Kidney tubule cell (primary cell): ENCODE data around the gene FANCB.

Experiments used
- DNase-seq: peaks from one replicate; pipeline ENCODE4 v3.0.0-alpha.2; 2018; ENCODE audit warnings: low spot score

The FANCB gene

DNA sequence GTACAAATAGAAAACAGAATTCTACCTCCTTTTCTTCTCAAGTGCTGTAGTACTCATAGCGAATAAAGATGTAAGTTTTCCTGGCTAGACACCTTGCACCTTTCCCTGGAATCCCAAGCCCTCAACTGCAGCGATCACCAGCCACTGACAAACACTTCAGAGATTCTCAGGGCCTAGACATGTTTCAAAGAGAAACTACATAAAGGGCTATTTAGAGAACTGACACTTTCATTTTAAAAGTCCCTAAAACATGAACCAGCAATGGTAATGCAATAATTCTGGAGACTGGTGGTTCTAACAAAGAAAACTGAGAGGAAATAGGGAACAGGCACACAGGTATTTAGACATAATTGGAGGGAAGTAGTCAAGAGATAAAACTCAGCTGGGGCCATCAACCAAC lies 35.7 kb downstream of the FANCB start:
- DNase-seq = no peak

DNA sequence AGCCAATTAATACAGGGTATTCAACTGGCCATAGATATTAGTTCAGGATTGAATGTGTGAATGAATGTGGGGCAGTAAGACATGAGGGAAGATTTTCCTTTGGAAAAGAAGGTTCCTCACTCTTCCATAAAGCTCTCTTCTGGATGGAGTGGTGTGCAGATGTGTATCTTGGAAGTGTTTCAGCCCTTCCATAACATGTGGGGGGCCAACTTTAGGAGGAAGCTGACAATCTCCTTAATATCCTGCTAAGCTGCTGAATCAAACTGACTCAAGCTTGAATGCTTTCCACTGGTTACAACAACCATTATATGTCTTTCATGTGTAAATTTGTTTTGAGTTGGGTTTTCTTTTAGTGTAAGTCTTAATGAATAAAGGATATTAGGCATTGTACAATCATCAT lies 40.3 kb downstream of the FANCB start:
- DNase-seq = no peak

DNA sequence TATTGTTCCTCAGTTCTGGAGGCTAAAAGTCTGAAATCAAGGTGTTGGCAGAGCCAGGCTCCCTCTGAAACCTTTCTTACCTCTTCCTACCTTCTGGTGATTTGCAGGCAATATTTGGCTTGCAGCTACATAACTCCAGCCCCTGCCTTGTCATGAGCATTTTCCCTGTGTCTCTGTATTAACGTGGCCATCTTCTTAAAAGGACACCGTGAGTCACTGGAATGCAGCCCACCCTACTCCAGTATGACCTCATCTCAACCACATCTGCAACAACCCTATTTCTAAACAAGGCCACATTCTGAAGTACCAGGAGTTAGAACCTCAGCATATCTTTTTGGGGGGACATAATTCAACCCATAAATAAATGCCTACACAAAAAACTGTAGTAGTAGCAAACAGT lies 40.7 kb downstream of the FANCB start:
- DNase-seq = no peak

DNA sequence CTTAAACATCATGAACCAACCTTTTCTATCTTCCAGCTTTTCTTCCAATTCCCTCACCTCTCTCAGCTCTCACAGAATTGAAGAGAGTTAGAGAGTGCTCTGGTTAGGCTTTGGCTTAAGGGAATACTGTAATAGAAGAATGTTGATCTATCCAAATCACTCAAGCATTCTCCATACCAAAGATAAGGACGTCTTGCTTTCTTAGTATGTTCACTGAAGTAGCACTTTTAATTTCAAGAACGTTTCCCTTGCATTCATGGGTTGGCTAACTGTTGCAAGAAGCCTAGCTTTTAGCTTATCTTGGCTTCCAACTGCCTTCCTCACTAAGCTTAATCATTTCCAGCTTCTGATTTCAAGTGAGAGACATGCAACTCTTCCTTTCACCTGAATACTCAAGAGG lies 43.2 kb downstream of the FANCB start:
- no peak for DNase-seq

DNA sequence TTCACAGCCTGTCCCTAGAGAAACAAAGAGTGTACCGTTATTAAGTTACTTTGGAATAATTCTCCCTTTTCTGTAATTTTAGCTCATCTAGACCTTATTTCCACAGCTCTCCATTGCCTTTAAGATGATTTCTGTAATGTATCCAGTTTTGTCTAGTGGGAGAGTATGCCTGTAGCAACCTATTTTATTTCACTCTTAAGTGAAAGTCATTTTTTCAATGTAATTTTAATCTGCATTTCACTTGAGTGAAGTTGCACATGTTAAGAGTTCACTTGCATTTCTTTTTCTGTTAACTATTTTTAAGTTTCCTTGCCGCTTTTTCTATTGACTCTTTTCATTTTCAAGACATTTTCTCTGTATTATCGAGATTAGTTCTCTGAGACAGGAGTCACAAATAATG lies 46.5 kb downstream of the FANCB start:
- no peak for DNase-seq

DNA sequence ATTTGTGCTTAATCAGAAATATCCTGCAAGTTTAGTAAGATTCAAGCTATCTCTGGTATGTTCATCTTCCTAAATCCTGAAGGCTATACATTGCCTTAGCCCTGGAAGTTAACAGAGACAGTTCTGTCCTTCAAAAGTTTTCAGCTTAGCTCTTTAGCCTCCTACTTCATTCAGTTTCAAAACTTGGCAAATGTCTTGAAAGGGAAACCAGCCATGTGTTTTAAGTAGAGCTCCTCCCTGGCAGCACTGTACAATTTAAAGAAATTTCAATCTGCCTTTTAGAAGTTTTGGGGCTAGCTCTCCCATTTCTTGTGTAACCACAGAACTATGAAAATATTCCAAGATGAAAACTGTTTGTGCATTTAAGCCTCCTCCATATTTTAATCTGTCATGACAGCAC lies 47.0 kb downstream of the FANCB start:
- DNase-seq = no peak

DNA sequence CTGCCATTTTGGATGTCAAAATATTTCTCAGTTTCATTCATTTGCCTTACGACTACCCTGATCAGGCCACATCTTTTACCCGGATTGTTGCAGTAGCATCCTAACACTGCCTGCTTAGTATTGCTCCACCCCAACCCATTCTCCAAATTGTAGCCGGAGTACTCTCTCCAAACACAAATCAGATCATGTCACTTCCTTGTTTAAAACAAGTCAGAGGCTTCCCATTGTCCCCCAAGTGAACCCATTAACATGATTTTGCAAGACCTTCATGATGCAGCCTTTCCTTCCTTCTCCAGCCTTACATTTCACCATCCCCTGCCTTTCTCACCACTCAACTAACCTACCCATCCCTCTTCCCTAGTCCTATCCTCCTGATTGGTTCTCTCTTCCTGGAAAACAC lies 53.1 kb downstream of the FANCB start:
- DNase-seq = no peak

DNA sequence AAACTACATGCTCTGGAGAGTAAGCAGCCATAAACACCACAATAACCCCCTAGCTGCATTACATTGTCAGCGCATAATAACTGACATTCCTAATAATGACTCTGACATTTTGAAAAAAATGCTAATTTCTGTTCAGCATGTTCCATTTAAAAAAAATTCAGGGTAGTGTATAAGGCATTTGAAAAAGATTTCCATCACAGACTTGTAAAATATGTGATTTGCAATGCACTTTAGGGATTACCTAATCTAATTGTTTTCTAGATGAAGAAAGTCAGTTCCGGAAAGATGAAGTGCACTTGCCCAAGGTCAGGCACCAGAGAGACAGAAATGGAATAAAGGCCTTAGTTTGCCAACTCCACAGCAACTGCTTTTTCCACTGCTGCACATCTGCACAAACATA lies 55.3 kb downstream of the FANCB start:
- DNase-seq = no peak

DNA sequence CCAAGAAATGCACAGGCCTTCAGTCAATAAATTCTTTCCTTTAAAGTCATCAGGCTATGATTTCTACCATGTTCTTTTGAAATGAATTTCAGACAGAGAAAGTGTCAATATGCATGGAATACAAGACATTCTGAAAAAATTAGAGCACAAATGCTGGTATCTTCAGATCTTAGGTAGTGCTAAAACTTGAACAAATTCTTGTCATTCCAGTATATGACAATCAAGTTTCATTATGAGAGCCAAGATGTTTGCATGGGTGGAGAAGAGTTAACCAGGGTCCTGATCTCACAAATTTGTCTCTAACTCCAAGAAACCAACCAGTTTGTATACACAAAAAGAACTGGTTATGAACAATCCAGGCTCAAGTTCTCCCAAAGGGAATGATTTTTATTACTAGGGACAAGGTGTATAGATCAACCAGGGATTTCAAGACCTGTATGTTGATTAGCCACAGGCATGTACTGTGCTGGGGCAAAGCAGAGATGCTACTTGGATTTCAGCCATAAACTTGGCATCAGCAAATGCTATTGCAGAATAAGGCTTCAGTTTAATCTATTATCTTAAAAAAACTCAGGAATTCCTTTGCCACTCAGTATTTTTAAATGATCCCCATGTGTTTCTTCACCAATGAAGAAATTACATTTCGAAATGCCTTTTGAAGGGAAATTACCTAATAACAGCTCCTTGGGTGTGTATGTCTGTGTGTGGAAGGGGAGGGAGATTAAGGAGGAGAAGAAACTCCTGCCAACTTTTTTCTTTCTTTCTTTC lies 69.7 kb downstream of the FANCB start:
- DNase-seq = no peak

DNA sequence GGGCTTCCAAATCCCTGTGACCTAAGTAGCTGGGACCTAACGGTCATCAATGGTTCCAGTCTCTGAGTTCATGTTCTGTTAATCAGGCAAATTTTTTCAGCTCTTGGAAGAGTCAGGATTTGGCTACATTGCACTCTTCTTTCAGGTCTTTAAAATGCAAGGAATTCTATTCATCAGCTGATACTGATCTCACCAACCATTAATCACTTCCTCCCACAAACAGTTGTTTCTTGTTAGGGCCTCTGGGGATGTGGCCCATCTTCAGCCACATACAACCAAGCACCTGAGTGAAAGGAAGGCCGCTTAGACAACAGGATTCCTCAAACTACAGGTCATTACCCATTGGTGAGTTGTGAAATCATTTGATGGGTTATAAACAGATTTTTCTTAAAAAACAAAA lies 71.7 kb downstream of the FANCB start:
- peak; percentile 8 for DNase-seq

DNA sequence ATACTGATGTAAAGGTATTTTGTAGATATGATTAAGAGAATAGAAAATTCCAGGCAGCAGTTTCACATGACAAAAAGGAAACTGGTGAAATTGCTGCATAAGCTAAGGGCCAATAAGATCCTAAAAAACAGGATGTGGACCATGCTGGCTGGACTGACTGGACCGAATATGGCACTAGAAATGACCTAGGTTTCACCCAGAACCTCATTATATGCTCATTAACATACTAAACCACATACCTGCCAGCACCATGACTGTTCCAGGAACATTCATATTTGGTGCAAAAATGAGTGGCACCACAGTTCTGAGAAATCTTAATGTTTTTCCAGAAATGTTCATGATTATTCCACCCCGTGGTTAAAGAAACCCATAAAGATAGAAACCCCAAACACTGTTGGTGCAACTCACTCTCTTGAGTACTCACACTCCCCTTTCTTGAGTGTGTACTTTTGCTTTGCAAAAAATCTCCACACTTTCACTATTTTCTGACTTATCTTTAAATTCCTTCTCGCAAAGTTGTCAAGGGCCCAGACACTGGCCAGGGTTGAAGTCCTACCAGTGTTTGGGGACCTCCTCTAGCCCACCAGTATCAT lies 74.0 kb downstream of the FANCB start:
- no peak for DNase-seq
